ENCODE data around the gene MYO1C. TPM values are rescaled to one million over a fixed set of nuclear protein-coding genes. Genes with fewer than 3 reads are reported as not detected.

Gene MYO1C
- polyA plus RNA-seq, 1 donor from 2014 or later, result 5.7 TPM

Other genes starting within 250 kb of the MYO1C start
- gene BHLHA9, start 222.2 kb downstream of the MYO1C start, polyA plus RNA-seq, result not detected in 2 replicates
- gene TRARG1, start 213.0 kb downstream of the MYO1C start, polyA plus RNA-seq, result not detected in 2 replicates
- gene YWHAE, start 92.5 kb downstream of the MYO1C start, polyA plus RNA-seq, result 594 and 646 TPM in 2 replicates
- 105 and 111 TPM in 2 replicates for gene CRK, start 36.5 kb downstream of the MYO1C start, polyA plus RNA-seq
- gene INPP5K, start 23.9 kb upstream of the MYO1C start, polyA plus RNA-seq, result 35.8 and 37.6 TPM in 2 replicates
- 29.0 and 32.7 TPM in 2 replicates for gene PITPNA, start 70.1 kb upstream of the MYO1C start, polyA plus RNA-seq
- 60.1 and 69.0 TPM in 2 replicates for gene SLC43A2, start 136.1 kb upstream of the MYO1C start, polyA plus RNA-seq
- 3.0 and 5.4 TPM in 2 replicates for gene SCARF1, start 153.0 kb upstream of the MYO1C start, polyA plus RNA-seq
- 7.5 and 14.9 TPM in 2 replicates for gene RILP, start 157.2 kb upstream of the MYO1C start, polyA plus RNA-seq
- gene PRPF8, start 192.2 kb upstream of the MYO1C start, polyA plus RNA-seq, result 43.9 and 56.9 TPM in 2 replicates
- gene TLCD2, start 217.7 kb upstream of the MYO1C start, polyA plus RNA-seq, result 0.08 and 0.14 TPM in 2 replicates
- gene WDR81, start 232.0 kb upstream of the MYO1C start, polyA plus RNA-seq, result 5.4 and 5.8 TPM in 2 replicates

Measured in neural cell (in vitro differentiated cells).